Effector memory CD8-positive, alpha-beta T cell (primary cell): ENCODE data around the gene KCNC4.

Experiments
- ATAC-seq: fragments of 150-1000 bp; cut with Tn5 transposase; replicated peaks from 2 replicates; pipeline ENCODE4 v1.10.0; 2021; ENCODE audit warnings: mild to moderate bottlenecking, moderate library complexity
- DNase-seq, 3 experiments: peaks; one replicate each; pipeline ENCODE4 v3.0.0; 2021
- H3K27ac Mint-ChIP-seq, 2 donors: one replicate each; pipeline ENCODE4 v1.8.0; 2022; ENCODE audit warnings: mild to moderate bottlenecking in 2 of 2, mixed read lengths in 2 of 2, moderate library complexity in 2 of 2
- H3K27me3 Mint-ChIP-seq, 2 donors: one replicate each; pipeline ENCODE4 v1.8.0; 2022; ENCODE audit warnings: mixed read lengths in 2 of 2
- H3K36me3 Mint-ChIP-seq: one replicate; pipeline ENCODE4 v1.8.0; 2022; ENCODE audit warnings: mild to moderate bottlenecking, moderate library complexity, mixed read lengths; ENCODE audit not compliant: insufficient read depth
- H3K4me1 Mint-ChIP-seq, 2 donors: one replicate each; pipeline ENCODE4 v1.8.0; 2022; ENCODE audit warnings: low read depth in 2 of 2, mixed read lengths in 2 of 2
- H3K4me3 Mint-ChIP-seq, 2 donors: one replicate each; pipeline ENCODE4 v1.8.0; 2022; ENCODE audit warnings: mild to moderate bottlenecking in 2 of 2, mixed read lengths in 2 of 2, moderate library complexity in 2 of 2
- H3K9me3 Mint-ChIP-seq, 2 donors: one replicate each; pipeline ENCODE4 v1.8.0; 2022; ENCODE audit warnings: mixed read lengths in 2 of 2

KCNC4 gene

DNA sequence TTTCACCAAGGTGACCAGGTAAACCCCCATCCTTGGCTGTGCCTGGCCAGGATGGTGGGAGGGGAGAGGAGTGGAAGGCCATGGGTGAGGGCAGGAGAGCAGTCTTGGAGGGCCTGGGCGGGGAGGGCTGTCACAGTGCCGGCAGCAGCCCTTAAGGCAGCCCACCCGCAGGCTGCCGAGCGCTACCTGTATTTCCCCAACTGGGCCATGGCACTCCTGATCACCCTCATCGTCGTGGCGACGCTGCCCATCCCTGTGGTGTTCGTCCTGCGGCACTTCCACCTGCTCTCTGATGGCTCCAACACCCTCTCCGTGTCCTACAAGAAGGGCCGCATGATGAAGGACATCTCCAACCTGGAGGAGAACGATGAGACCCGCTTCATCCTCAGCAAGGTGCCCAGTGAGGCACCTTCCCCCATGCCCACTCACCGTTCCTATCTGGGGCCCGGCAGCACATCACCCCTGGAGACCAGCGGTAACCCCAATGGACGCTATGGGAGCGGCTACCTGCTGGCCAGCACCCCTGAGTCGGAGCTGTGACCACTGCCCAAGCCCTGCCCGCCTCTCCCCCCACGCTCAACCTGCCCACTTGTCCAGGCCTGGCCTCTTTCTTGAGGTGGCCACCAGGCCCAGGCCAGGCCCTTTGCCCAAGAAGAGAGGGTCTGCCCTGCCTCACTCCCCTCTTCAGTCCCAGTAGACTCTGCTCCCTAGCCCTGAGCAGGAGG, 12.0 kb upstream of the KCNC4 start:
- DNase-seq (no peak), ATAC-seq (no peak)
- Mint-ChIP-seq H3K27me3 (no peaks in the 10 kb centered on the region), H3K4me1 (peaks cover 4% of the 10 kb centered on the region in 2 donors), H3K36me3 (no peaks in the 10 kb centered on the region), H3K4me3 (no peak overlapping the region), H3K27ac (no peak overlapping the region), H3K9me3 (no peaks in the 10 kb centered on the region)

DNA sequence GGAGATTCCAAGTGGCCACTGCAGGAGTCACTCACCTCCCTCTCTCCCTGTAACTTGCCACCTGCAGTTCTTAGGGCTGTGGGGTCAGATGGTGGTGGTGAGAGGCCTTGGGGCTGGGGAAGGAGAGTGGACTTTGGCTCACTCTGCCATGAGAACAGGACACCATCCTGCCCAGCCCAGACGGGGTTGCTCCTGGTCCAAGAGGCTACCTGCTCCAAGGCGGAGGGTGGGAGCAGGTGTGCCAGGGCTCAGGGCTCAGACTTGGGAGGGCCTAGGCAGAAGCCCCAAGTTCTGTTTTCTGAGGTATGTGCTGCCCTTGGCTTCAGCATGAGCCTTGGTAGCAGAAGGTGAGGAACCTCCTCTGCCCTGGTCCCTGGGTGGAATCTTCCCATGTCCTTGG, 11.4 kb upstream of the KCNC4 start:
- Mint-ChIP-seq H3K9me3 (no peaks in the 10 kb centered on the region), H3K27ac (no peak overlapping the region), H3K4me1 (peaks cover 4 to 8% of the 10 kb centered on the region in 2 donors), H3K4me3 (no peak overlapping the region), H3K27me3 (no peaks in the 10 kb centered on the region), H3K36me3 (no peaks in the 10 kb centered on the region)
- no peak for DNase-seq
- ATAC-seq, result no peak

DNA sequence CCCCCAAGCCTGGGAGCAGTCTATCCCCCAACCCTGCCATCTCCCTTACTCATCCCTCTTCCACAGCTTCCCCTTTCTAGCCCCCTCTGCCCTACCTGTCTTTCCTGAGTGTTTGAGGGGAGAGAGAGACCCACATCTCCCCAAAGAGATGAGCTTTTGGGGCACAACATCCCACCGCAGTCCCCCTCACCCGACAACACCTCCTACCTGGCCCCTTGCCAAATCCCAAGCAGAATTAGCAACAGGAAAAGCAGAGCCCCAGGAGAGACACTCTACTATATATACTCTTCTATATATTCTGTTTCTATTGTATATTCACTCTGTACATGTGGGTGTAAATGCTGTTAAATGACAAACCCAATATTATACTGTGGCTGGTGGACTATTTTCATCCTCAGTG, 9.9 kb upstream of the KCNC4 start:
- Mint-ChIP-seq H3K4me1 (peaks cover 4 to 8% of the 10 kb centered on the region in 2 donors), H3K27ac (peak overlapping the region in 1 of 2 donors; percentile 73), H3K4me3 (no peak overlapping the region), H3K36me3 (no peaks in the 10 kb centered on the region), H3K27me3 (no peaks in the 10 kb centered on the region), H3K9me3 (no peaks in the 10 kb centered on the region)
- ATAC-seq (no peak), DNase-seq (no peak)

GRCh38 chr1:110200666-110201065, 9.4 kb upstream of the KCNC4 start:
- Mint-ChIP-seq H3K4me3 (no peak overlapping the region), H3K4me1 (peaks cover 4 to 8% of the 10 kb centered on the region in 2 donors), H3K36me3 (no peaks in the 10 kb centered on the region), H3K27me3 (no peaks in the 10 kb centered on the region), H3K27ac (no peak overlapping the region), H3K9me3 (no peaks in the 10 kb centered on the region)
- DNase-seq, result no peak
- ATAC-seq, result no peak

DNA sequence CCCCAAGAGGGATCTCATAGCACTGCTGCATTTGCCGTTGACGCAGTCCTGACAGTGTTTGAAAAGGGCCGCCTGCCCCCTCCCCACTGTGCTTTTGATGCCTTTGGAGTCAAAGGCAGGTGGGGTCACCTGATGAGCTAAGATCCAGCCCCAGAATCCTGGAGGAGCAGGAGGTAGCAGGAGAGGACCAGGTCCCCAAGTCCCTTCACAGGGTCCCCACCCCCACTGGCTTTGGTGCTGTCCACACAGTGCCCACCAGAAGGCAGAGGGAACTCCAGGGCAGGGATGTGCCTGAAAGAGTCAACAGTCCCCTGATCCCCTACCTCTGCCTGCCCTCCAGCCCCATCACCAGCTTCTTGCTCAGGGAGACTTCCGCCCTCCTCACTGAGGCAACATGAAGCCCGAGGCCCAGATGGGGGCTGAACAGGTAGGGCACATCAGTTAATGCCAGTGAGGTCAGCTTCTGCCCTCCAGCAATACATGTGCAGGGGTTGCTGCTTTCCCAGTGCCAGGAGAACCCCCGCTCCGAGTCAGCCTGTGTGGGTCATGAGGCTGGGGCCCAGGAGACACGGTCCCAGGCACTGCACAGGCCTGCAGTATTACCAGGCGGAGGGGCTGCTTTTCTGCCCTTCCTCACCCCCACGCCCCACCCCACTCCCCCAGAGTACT, 8.8 kb upstream of the KCNC4 start:
- H3K4me1 Mint-ChIP-seq, result peaks cover 4 to 8% of the 10 kb centered on the region in 2 donors
- ATAC-seq, result no peak
- no peak for DNase-seq
- H3K27me3 Mint-ChIP-seq, result no peaks in the 10 kb centered on the region
- no peak overlapping the region for H3K4me3 Mint-ChIP-seq
- H3K36me3 Mint-ChIP-seq, result no peaks in the 10 kb centered on the region
- H3K9me3 Mint-ChIP-seq, result no peaks in the 10 kb centered on the region
- H3K27ac Mint-ChIP-seq, result no peak overlapping the region

GRCh38 chr1:110203021-110203661, 7.0 kb upstream of the KCNC4 start:
- H3K36me3 Mint-ChIP-seq, result peaks cover 3% of the 10 kb centered on the region
- peak; percentile 75 for ATAC-seq
- H3K4me3 Mint-ChIP-seq, result no peak overlapping the region

GRCh38 chr1:110205156-110205555, 5.0 kb upstream of the KCNC4 start:
- Mint-ChIP-seq H3K27me3 (no peaks in the 10 kb centered on the region), H3K9me3 (no peaks in the 10 kb centered on the region), H3K4me3 (no peak overlapping the region), H3K4me1 (peaks cover 13 to 24% of the 10 kb centered on the region in 2 donors), H3K27ac (no peak overlapping the region), H3K36me3 (peaks cover 7% of the 10 kb centered on the region)
- no peak for DNase-seq
- no peak for ATAC-seq

More at GRCh38 chr1:110203021-110203661, 7.0 kb upstream of the KCNC4 start:
- Mint-ChIP-seq H3K27ac (peak overlapping the region; percentile 69 to 73), H3K4me1 (peaks cover 8 to 13% of the 10 kb centered on the region in 2 donors), H3K27me3 (no peaks in the 10 kb centered on the region), H3K9me3 (no peaks in the 10 kb centered on the region)
- DNase-seq, result peak; percentile 77 to 82 (median 79)

DNA sequence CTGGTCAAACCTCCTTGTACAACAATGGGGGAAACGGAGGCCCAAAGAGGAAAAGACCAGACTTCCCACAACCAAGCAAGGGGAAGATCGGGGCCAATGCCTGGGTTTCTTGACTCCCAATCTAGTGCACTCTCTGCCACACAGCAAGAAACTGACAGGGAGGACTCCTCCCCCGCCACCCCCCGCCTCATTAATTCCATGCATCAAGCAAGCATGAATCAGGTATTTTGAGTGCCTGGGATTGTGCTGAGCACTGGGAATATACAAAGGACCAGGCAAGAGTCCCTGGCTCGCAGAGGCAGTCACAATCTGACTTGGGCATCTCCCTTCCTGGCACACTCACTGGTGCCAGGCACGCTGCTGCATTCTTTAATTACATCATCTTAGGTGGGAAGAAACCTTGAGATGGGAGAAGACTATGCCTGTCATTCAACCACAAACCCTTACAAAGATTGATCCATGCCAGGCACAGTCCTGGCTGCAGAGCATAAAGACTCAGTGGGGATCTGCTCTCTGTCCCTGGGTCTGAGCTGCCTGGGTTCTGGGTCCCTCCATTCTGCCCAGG, 4.4 kb upstream of the KCNC4 start:
- Mint-ChIP-seq H3K27me3 (no peaks in the 10 kb centered on the region), H3K4me1 (peaks cover 13 to 24% of the 10 kb centered on the region in 2 donors), H3K36me3 (peaks cover 7% of the 10 kb centered on the region), H3K4me3 (no peak overlapping the region), H3K27ac (no peak overlapping the region), H3K9me3 (no peaks in the 10 kb centered on the region)
- ATAC-seq (no peak), DNase-seq (no peak)

- peaks cover 18 to 26% of the 10 kb centered on the region in 2 donors for H3K4me1 Mint-ChIP-seq
- H3K27me3 Mint-ChIP-seq, result no peaks in the 10 kb centered on the region
- ATAC-seq (no peak), DNase-seq (no peak)
- H3K27ac Mint-ChIP-seq, result no peak overlapping the region
- H3K9me3 Mint-ChIP-seq, result no peaks in the 10 kb centered on the region
- H3K36me3 Mint-ChIP-seq, result peaks cover 12% of the 10 kb centered on the region
- H3K4me3 Mint-ChIP-seq, result no peak overlapping the region
These were observed 3.7 kb upstream of the KCNC4 start for GRCh38 chr1:110206261-110206920.

DNA sequence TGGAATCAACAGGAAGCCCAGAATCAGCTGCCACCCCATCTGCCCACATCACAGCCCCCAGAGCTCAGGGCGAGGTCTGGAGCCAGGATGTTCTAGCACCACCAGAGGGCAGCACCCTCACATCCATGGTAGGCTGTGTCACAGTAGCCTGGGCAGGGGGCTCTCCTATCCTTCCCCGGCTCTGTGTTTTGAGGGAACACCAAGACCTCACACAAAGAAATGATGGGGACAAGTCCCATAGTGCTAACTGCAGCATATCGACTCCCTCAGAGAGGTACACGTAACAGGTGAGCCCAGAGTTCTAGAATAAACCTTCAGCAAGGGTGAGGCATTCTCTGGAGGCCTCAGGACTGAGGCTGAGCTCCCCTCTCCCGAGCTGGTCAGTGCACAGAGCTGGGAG, 2.3 kb upstream of the KCNC4 start:
- peaks cover 16% of the 10 kb centered on the region for H3K36me3 Mint-ChIP-seq
- H3K9me3 Mint-ChIP-seq, result no peaks in the 10 kb centered on the region
- H3K4me1 Mint-ChIP-seq, result peaks cover 23 to 30% of the 10 kb centered on the region in 2 donors
- ATAC-seq (peak; percentile 16), DNase-seq (peak; percentile 70 to 74 (median 71))
- H3K27ac Mint-ChIP-seq, result peak overlapping the region in 1 of 2 donors; percentile 27
- H3K4me3 Mint-ChIP-seq, result no peak overlapping the region
- no peaks in the 10 kb centered on the region for H3K27me3 Mint-ChIP-seq

GRCh38 chr1:110208916-110209645, 1.0 kb upstream of the KCNC4 start:
- ATAC-seq, result no peak
- Mint-ChIP-seq H3K4me3 (peak overlapping the region; percentile 70 to 89), H3K4me1 (peaks cover 30 to 33% of the 10 kb centered on the region in 2 donors), H3K36me3 (peaks cover 16% of the 10 kb centered on the region), H3K27ac (peak overlapping the region; percentile 92 to 96), H3K27me3 (no peaks in the 10 kb centered on the region), H3K9me3 (no peaks in the 10 kb centered on the region)
- no peak for DNase-seq

- DNase-seq, result peak; percentile 37 to 44 (median 42)
- Mint-ChIP-seq H3K36me3 (peaks cover 16% of the 10 kb centered on the region), H3K9me3 (no peaks in the 10 kb centered on the region), H3K4me1 (peaks cover 30 to 33% of the 10 kb centered on the region in 2 donors), H3K4me3 (peak overlapping the region; percentile 92 to 93), H3K27me3 (no peaks in the 10 kb centered on the region), H3K27ac (peak overlapping the region; percentile 90 to 93)
- peak; percentile 23 for ATAC-seq
These were observed 736 bp downstream of the KCNC4 start for GRCh38 chr1:110210604-110211495.
